ENCODE results near the gene GPR176. TPM values are rescaled to one million over a fixed set of nuclear protein-coding genes. Genes with fewer than 3 reads are reported as not detected.

The GPR176 gene
- polyA plus RNA-seq, 1 of the 3 experiments (the other 2 are of a cell fraction): 21.9 TPM

- H3K9me2 ChIP-seq: no peaks in the 10 kb centered on the region
- H3K4me3 ChIP-seq (ENCODE audit: low read depth in 2 of 2, low read length in 1 of 2): no peak overlapping the region
- DNase-seq: no peak
- CTCF ChIA-PET: interaction anchor here (1.4 kb wide), 1 partner anchor 78 kb away, joined by 4 read pairs; no protein-coding TSS in a partner anchor
- WGBS (ENCODE audit: low lambda C conversion rate): 92% methylated on average over 5 of the region's 5 CpGs
- H3K4me1 ChIP-seq (ENCODE audit: control insufficient read depth in 1 of 2, insufficient read depth in 2 of 2, low read depth in 1 of 2, low read length in 1 of 2): peaks cover 0 to 12% of the 10 kb centered on the region in 2 experiments; a peak in 2 of 4 replicates
- POLR2A ChIA-PET: no interaction called here
- TF ChIP-seq TCF12 (IDR thresholded peaks at IDR 0.05): no peak
- no peak for TF ChIP-seq ZBTB33 (IDR thresholded peaks at IDR 0.05; ENCODE audit: borderline replicate concordance, low read depth)
- TF ChIP-seq, protein P1, sequence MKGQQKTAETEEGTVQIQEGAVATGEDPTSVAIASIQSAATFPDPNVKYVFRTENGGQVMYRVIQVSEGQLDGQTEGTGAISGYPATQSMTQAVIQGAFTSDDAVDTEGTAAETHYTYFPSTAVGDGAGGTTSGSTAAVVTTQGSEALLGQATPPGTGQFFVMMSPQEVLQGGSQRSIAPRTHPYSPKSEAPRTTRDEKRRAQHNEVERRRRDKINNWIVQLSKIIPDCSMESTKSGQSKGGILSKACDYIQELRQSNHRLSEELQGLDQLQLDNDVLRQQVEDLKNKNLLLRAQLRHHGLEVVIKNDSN (IDR thresholded peaks at IDR 0.05; ENCODE audit: borderline replicate concordance, low read depth): no peak
- TF ChIP-seq CHD2 (IDR thresholded peaks at IDR 0.05; ENCODE audit: low read length, partially characterized antibody): no peak
- TF ChIP-seq NFIC (IDR thresholded peaks at IDR 0.05; ENCODE audit: borderline replicate concordance): no peak
- no peak for TF ChIP-seq TEAD4 (IDR thresholded peaks at IDR 0.05; ENCODE audit: borderline replicate concordance, insufficient read depth)
- TF ChIP-seq RCOR1 (IDR thresholded peaks at IDR 0.05; ENCODE audit: low read length): no peak
- no peak for TF ChIP-seq ELF1 (IDR thresholded peaks at IDR 0.05)
- no peak for TF ChIP-seq MXI1 (IDR thresholded peaks at IDR 0.05; ENCODE audit: low read depth, low read length)
- no peak for TF ChIP-seq YY1 (IDR thresholded peaks at IDR 0.05; ENCODE audit: low read depth)
- no peak for TF ChIP-seq RFX5 (IDR thresholded peaks at IDR 0.05; ENCODE audit: low read length)
- TF ChIP-seq, protein P2, sequence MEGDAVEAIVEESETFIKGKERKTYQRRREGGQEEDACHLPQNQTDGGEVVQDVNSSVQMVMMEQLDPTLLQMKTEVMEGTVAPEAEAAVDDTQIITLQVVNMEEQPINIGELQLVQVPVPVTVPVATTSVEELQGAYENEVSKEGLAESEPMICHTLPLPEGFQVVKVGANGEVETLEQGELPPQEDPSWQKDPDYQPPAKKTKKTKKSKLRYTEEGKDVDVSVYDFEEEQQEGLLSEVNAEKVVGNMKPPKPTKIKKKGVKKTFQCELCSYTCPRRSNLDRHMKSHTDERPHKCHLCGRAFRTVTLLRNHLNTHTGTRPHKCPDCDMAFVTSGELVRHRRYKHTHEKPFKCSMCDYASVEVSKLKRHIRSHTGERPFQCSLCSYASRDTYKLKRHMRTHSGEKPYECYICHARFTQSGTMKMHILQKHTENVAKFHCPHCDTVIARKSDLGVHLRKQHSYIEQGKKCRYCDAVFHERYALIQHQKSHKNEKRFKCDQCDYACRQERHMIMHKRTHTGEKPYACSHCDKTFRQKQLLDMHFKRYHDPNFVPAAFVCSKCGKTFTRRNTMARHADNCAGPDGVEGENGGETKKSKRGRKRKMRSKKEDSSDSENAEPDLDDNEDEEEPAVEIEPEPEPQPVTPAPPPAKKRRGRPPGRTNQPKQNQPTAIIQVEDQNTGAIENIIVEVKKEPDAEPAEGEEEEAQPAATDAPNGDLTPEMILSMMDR (IDR thresholded peaks at IDR 0.05): no peak
- TF ChIP-seq FOXJ3 (CRISPR knock-in tag; IDR thresholded peaks at IDR 0.05): no peak
- TF ChIP-seq FOSL2 (IDR thresholded peaks at IDR 0.05; ENCODE audit: borderline replicate concordance, low read depth): no peak
- no peak for TF ChIP-seq GABPA (IDR thresholded peaks at IDR 0.05; ENCODE audit: low read depth)
- TF ChIP-seq JUND (IDR thresholded peaks at IDR 0.05): no peak
- no peak for TF ChIP-seq GATA2 (CRISPR knock-in tag; IDR thresholded peaks at IDR 0.05)
- TF ChIP-seq RAD21 (IDR thresholded peaks at IDR 0.05; ENCODE audit: low read length): no peak
- TF ChIP-seq, protein P3, sequence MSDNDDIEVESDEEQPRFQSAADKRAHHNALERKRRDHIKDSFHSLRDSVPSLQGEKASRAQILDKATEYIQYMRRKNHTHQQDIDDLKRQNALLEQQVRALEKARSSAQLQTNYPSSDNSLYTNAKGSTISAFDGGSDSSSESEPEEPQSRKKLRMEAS (IDR thresholded peaks at IDR 0.05; ENCODE audit: low read depth): no peak
- no peak for TF ChIP-seq SMC3 (IDR thresholded peaks at IDR 0.05; ENCODE audit: low read depth, low read length)
- no peak overlapping the region for H3K9ac ChIP-seq
- H2AFZ ChIP-seq (ENCODE audit: low read depth): no peak overlapping the region
- peaks cover 11% of the 10 kb centered on the region for H3F3A ChIP-seq (replicated peaks; ENCODE audit: insufficient read depth)
- no peak overlapping the region for H3K27ac ChIP-seq (ENCODE audit: low read depth in 2 of 2, low read length in 1 of 2)
- H3K4me2 ChIP-seq: no peak overlapping the region
- H3K36me3 ChIP-seq (replicated peaks in 1 of 2; ENCODE audit: control insufficient read depth in 1 of 2, insufficient read depth in 2 of 2, low read length in 1 of 2): peaks cover 7 to 13% of the 10 kb centered on the region in 2 experiments
- H3K9me3 ChIP-seq: no peaks in the 10 kb centered on the region
- H3K79me2 ChIP-seq (ENCODE audit: insufficient read depth): no peaks in the 10 kb centered on the region
- H3K27me3 ChIP-seq (ENCODE audit: insufficient read depth): no peaks in the 10 kb centered on the region
- no peaks in the 10 kb centered on the region for H4K20me1 ChIP-seq (ENCODE audit: insufficient read depth)
Measured at GRCh38 chr15:39796601-39797000, 123.5 kb downstream of the GPR176 start.

All from SK-N-SH (cell line).